ENCODE results near the gene FHOD3.

FHOD3 gene

GRCh38 chr18:36660311-36660710 lies 362.8 kb downstream of the FHOD3 start:
- no peaks in the 10 kb centered on the region for H3K9me3 Mint-ChIP-seq

GRCh38 chr18:36661999-36662398 lies 364.5 kb downstream of the FHOD3 start:
- H3K36me3 Mint-ChIP-seq (ENCODE audit: low read depth) = no peaks in the 10 kb centered on the region
- H3K27ac Mint-ChIP-seq = peak overlapping the region; percentile 15
- TF ChIP-seq, protein P1, sequence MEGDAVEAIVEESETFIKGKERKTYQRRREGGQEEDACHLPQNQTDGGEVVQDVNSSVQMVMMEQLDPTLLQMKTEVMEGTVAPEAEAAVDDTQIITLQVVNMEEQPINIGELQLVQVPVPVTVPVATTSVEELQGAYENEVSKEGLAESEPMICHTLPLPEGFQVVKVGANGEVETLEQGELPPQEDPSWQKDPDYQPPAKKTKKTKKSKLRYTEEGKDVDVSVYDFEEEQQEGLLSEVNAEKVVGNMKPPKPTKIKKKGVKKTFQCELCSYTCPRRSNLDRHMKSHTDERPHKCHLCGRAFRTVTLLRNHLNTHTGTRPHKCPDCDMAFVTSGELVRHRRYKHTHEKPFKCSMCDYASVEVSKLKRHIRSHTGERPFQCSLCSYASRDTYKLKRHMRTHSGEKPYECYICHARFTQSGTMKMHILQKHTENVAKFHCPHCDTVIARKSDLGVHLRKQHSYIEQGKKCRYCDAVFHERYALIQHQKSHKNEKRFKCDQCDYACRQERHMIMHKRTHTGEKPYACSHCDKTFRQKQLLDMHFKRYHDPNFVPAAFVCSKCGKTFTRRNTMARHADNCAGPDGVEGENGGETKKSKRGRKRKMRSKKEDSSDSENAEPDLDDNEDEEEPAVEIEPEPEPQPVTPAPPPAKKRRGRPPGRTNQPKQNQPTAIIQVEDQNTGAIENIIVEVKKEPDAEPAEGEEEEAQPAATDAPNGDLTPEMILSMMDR (IDR thresholded peaks at IDR 0.05) = peak; percentile 23
- DNase-seq = no peak
- no peaks in the 10 kb centered on the region for H3K4me1 Mint-ChIP-seq
- H3K9me3 Mint-ChIP-seq = no peaks in the 10 kb centered on the region
- no peak overlapping the region for H3K4me3 Mint-ChIP-seq
- no peaks in the 10 kb centered on the region for H3K27me3 Mint-ChIP-seq (ENCODE audit: low read depth, poor library complexity)

More at GRCh38 chr18:36660311-36660710, 362.8 kb downstream of the FHOD3 start:
- no peak overlapping the region for H3K27ac Mint-ChIP-seq
- H3K27me3 Mint-ChIP-seq (ENCODE audit: low read depth, poor library complexity) = no peaks in the 10 kb centered on the region
- DNase-seq = no peak
- H3K36me3 Mint-ChIP-seq (ENCODE audit: low read depth) = no peaks in the 10 kb centered on the region
- TF ChIP-seq, protein P1 (IDR thresholded peaks at IDR 0.05) = no peak
- H3K4me1 Mint-ChIP-seq = peaks cover 10% of the 10 kb centered on the region
- H3K4me3 Mint-ChIP-seq = no peak overlapping the region

- Mint-ChIP-seq H3K9me3 (no peaks in the 10 kb centered on the region), H3K27me3 (ENCODE audit: low read depth, poor library complexity) (no peaks in the 10 kb centered on the region), H3K4me1 (no peaks in the 10 kb centered on the region), H3K4me3 (no peak overlapping the region), H3K36me3 (ENCODE audit: low read depth) (no peaks in the 10 kb centered on the region), H3K27ac (no peak overlapping the region)
- TF ChIP-seq, protein P1 (IDR thresholded peaks at IDR 0.05) = no peak
- no peak for DNase-seq
Observed at GRCh38 chr18:36663312-36663711, 365.8 kb downstream of the FHOD3 start.

- Mint-ChIP-seq H3K27me3 (ENCODE audit: low read depth, poor library complexity) (no peaks in the 10 kb centered on the region), H3K4me1 (no peaks in the 10 kb centered on the region), H3K9me3 (no peaks in the 10 kb centered on the region), H3K27ac (no peak overlapping the region), H3K4me3 (no peak overlapping the region), H3K36me3 (ENCODE audit: low read depth) (no peaks in the 10 kb centered on the region)
- TF ChIP-seq, protein P1 (IDR thresholded peaks at IDR 0.05) = no peak
- DNase-seq = no peak
Observed at GRCh38 chr18:36665952-36666351, 368.4 kb downstream of the FHOD3 start.

- Mint-ChIP-seq H3K4me3 (no peak overlapping the region), H3K4me1 (peaks cover 13% of the 10 kb centered on the region), H3K9me3 (no peaks in the 10 kb centered on the region), H3K27me3 (ENCODE audit: low read depth, poor library complexity) (no peaks in the 10 kb centered on the region), H3K36me3 (ENCODE audit: low read depth) (no peaks in the 10 kb centered on the region), H3K27ac (no peak overlapping the region)
- TF ChIP-seq, protein P1 (IDR thresholded peaks at IDR 0.05) = no peak
- no peak for DNase-seq
Observed at GRCh38 chr18:36667811-36668210, 370.3 kb downstream of the FHOD3 start.

GRCh38 chr18:36668349-36668748 lies 370.8 kb downstream of the FHOD3 start:
- TF ChIP-seq, protein P1 (IDR thresholded peaks at IDR 0.05) = no peak
- H3K4me1 Mint-ChIP-seq = peaks cover 19% of the 10 kb centered on the region
- H3K27ac Mint-ChIP-seq = no peak overlapping the region
- DNase-seq = no peak
- H3K36me3 Mint-ChIP-seq (ENCODE audit: low read depth) = no peaks in the 10 kb centered on the region
- H3K9me3 Mint-ChIP-seq = no peaks in the 10 kb centered on the region
- no peaks in the 10 kb centered on the region for H3K27me3 Mint-ChIP-seq (ENCODE audit: low read depth, poor library complexity)
- H3K4me3 Mint-ChIP-seq = no peak overlapping the region

Measured in nephron progenitor cell (in vitro differentiated cells).